ENCODE results near the gene BORCS5. TPM values are rescaled to one million over a fixed set of nuclear protein-coding genes. Genes with fewer than 3 reads are reported as not detected.

BORCS5 gene
- total RNA-seq, 1 donor from 2014 or later, result 13.3 TPM

DNA sequence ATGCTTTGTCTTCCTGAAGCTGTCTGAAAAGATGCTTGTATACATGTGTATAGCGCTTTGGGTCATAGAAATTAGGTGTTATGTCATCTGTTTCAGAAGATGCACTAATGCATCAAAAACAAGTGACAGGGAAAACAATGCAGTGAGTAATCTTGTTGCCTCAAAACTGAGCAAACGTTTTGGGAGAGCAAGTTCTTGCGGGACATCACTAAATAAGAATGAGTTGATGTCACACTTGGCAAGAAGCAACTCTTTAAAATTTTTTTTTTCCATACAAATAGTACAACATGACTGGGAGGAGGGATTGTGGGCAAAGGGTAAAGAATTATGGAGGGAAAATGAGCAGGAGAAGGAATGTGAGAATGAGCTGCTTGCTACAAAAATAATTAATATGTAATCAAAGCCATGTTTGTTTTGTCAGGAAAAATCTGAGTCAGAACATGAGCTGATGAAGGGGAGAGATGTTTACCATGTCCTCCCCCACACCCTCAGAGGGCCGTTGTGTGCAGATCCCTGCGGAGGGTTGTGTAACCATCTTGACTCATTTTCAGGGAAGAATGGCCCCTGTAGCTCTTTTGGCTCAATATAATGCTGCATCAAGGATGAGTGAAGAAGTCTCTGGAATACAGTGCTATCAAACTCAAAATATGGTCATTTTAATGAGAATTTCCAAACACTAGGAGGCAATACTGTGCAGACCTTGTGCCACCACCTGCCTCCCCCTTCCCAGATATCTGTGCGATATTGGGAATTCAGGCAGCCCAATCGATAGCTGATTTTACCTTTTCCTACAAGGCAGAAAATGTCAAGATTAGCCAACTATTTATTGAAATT lies 41.4 kb downstream of the BORCS5 start:
- Histone ChIP-seq H2AFZ (replicated peaks) (no peak overlapping the region), H3K27ac (no peak overlapping the region), H3F3A (ENCODE audit: low read depth) (no peaks in the 10 kb centered on the region), H3K79me2 (ENCODE audit: low read depth) (no peaks in the 10 kb centered on the region), H3K9me3 (ENCODE audit: low read depth) (no peaks in the 10 kb centered on the region), H4K20me1 (ENCODE audit: low read depth) (no peaks in the 10 kb centered on the region), H3K4me3 (no peak overlapping the region), H3K36me3 (no peaks in the 10 kb centered on the region), H3K9ac (no peak overlapping the region), H3K27me3 (no peaks in the 10 kb centered on the region), H3K4me1 (peaks cover 9% of the 10 kb centered on the region), H3K4me2 (no peak overlapping the region)
- peaks cover 2% of the 10 kb centered on the region for H3K9me3 Mint-ChIP-seq
- H3K27me3 Mint-ChIP-seq (ENCODE audit: insufficient read depth, low read depth), result no peaks in the 10 kb centered on the region
- TF ChIP-seq EZH2phosphoT487 (IDR thresholded peaks at IDR 0.05) (no peak), EZH2 (IDR thresholded peaks at IDR 0.05) (no peak)
- TF ChIP-seq, protein P1, sequence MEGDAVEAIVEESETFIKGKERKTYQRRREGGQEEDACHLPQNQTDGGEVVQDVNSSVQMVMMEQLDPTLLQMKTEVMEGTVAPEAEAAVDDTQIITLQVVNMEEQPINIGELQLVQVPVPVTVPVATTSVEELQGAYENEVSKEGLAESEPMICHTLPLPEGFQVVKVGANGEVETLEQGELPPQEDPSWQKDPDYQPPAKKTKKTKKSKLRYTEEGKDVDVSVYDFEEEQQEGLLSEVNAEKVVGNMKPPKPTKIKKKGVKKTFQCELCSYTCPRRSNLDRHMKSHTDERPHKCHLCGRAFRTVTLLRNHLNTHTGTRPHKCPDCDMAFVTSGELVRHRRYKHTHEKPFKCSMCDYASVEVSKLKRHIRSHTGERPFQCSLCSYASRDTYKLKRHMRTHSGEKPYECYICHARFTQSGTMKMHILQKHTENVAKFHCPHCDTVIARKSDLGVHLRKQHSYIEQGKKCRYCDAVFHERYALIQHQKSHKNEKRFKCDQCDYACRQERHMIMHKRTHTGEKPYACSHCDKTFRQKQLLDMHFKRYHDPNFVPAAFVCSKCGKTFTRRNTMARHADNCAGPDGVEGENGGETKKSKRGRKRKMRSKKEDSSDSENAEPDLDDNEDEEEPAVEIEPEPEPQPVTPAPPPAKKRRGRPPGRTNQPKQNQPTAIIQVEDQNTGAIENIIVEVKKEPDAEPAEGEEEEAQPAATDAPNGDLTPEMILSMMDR (IDR thresholded peaks at IDR 0.05), result no peak
- H3K4me3 Mint-ChIP-seq, result no peak overlapping the region
- H3K4me1 Mint-ChIP-seq, result peaks cover 8% of the 10 kb centered on the region
- no peak overlapping the region for H3K27ac Mint-ChIP-seq
- H3K36me3 Mint-ChIP-seq, result peaks cover 1% of the 10 kb centered on the region
- DNase-seq (ENCODE audit: low spot score), result no peak

DNA sequence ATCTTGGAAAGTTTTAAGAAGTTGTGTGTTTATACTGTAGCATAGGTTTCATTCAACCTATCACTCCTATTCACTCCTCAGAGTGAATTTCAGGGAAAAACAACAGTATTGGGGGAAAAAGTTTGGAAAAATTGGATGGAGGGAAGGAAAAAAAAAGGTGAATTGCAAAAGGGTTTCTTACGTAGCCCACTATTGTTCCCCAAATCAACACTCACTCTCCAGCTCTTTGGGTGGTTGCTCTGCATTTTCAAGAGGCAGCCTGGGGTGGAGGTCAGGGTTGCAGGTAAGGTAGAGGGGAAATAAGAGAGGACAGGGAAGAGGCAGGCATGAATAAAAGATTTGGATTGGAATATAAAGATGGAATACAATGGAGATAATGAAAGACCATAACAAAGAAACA lies 42.3 kb downstream of the BORCS5 start:
- peaks cover 1% of the 10 kb centered on the region for H3K36me3 Mint-ChIP-seq
- no peak overlapping the region for H3K4me3 ChIP-seq
- no peak overlapping the region for H3K4me2 ChIP-seq
- H3K36me3 ChIP-seq, result no peaks in the 10 kb centered on the region
- no peak overlapping the region for H3K27ac ChIP-seq
- H3K9ac ChIP-seq, result no peak overlapping the region
- H3K4me1 ChIP-seq, result peaks cover 9% of the 10 kb centered on the region
- H3K9me3 Mint-ChIP-seq, result peaks cover 2% of the 10 kb centered on the region
- TF ChIP-seq EZH2 (IDR thresholded peaks at IDR 0.05) (no peak), EZH2phosphoT487 (IDR thresholded peaks at IDR 0.05) (no peak)
- TF ChIP-seq, protein P1 (IDR thresholded peaks at IDR 0.05), result no peak
- no peaks in the 10 kb centered on the region for H3K27me3 Mint-ChIP-seq (ENCODE audit: insufficient read depth, low read depth)
- peaks cover 8% of the 10 kb centered on the region for H3K4me1 Mint-ChIP-seq
- no peaks in the 10 kb centered on the region for H3F3A ChIP-seq (ENCODE audit: low read depth)
- H3K9me3 ChIP-seq (ENCODE audit: low read depth), result no peaks in the 10 kb centered on the region
- no peaks in the 10 kb centered on the region for H3K27me3 ChIP-seq
- H4K20me1 ChIP-seq (ENCODE audit: low read depth), result peaks cover 4% of the 10 kb centered on the region
- no peak overlapping the region for H2AFZ ChIP-seq (replicated peaks)
- no peak overlapping the region for H3K4me3 Mint-ChIP-seq
- no peak overlapping the region for H3K27ac Mint-ChIP-seq
- no peak for DNase-seq (ENCODE audit: low spot score)
- H3K79me2 ChIP-seq (ENCODE audit: low read depth), result no peaks in the 10 kb centered on the region

DNA sequence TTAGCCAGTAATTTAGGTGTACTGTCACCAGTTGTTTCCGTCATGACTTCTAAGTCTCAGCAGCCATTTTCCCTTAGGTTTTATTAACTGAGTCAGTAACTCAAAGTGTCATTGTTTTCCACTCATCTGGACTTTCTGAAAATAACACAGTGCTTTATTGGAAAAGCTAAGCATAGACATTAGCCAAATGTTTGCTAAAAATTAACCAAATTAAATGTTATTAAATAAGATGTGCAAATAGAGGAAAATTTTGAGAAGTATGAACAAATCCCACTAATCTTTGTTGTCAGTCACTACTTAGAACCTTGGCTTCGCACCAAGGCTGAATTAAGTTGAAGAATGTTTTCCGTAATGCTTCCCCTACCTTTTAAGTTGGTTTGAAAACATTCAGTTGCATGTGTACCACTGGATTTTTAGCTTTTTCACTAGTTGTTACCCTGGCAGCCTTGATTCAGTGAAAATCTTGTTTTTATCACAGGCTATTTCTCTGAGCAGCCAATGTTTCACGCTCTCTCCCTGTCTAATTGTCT lies 43.0 kb downstream of the BORCS5 start:
- H3K9me3 ChIP-seq (ENCODE audit: low read depth), result no peaks in the 10 kb centered on the region
- no peak overlapping the region for H3K9ac ChIP-seq
- no peaks in the 10 kb centered on the region for H3K27me3 ChIP-seq
- Mint-ChIP-seq H3K9me3 (peaks cover 2% of the 10 kb centered on the region), H3K4me3 (no peak overlapping the region), H3K27me3 (ENCODE audit: insufficient read depth, low read depth) (no peaks in the 10 kb centered on the region), H3K4me1 (peaks cover 8% of the 10 kb centered on the region), H3K27ac (no peak overlapping the region), H3K36me3 (peaks cover 1% of the 10 kb centered on the region)
- H3K4me3 ChIP-seq, result no peak overlapping the region
- peaks cover 8% of the 10 kb centered on the region for H4K20me1 ChIP-seq (ENCODE audit: low read depth)
- TF ChIP-seq EZH2 (IDR thresholded peaks at IDR 0.05), result no peak
- no peak for TF ChIP-seq EZH2phosphoT487 (IDR thresholded peaks at IDR 0.05)
- TF ChIP-seq, protein P1 (IDR thresholded peaks at IDR 0.05), result no peak
- H3F3A ChIP-seq (ENCODE audit: low read depth), result no peaks in the 10 kb centered on the region
- no peak overlapping the region for H2AFZ ChIP-seq (replicated peaks)
- H3K36me3 ChIP-seq, result no peaks in the 10 kb centered on the region
- DNase-seq (ENCODE audit: low spot score), result no peak
- no peak overlapping the region for H3K4me2 ChIP-seq
- peaks cover 9% of the 10 kb centered on the region for H3K4me1 ChIP-seq
- no peak overlapping the region for H3K27ac ChIP-seq
- no peaks in the 10 kb centered on the region for H3K79me2 ChIP-seq (ENCODE audit: low read depth)

All from neural progenitor cell (in vitro differentiated cells).